Measurements from ENCODE around the gene DOCK6.

- TF ChIP-seq CTCF (conservative IDR thresholded peaks at IDR 0.05; ENCODE audit: low read length) = no peak
- no peak for TF ChIP-seq EZH2phosphoT487 (IDR thresholded peaks at IDR 0.05; ENCODE audit: borderline replicate concordance, low read depth, low read length)
These were observed 68.2 kb downstream of the DOCK6 start for GRCh38 chr19:11194173-11194572.
